GM04503 (cell line): ENCODE results near the gene SLC28A2.

ENCODE experiments used
- DNase-seq: peaks from one replicate; pipeline ENCODE4 v3.0.0-alpha.2; 2012; ENCODE audit warnings: low read depth

The SLC28A2 gene

GRCh38 chr15:45326280-45326679, 74.2 kb downstream of the SLC28A2 start:
- no peak for DNase-seq

- DNase-seq: no peak
Measured at GRCh38 chr15:45326741-45327140, 74.7 kb downstream of the SLC28A2 start.
